Midbrain (tissue), 1 donor: ENCODE data around the gene MTHFD1.
A peak's percentile ranks its signal among the peaks of the same experiment; 100 is the strongest.

Experiments used
- DNase-seq: peaks from one replicate; lab custom pipeline; 2025; lab: John Stamatoyannopoulos, UW

Gene MTHFD1

GRCh38 chr14:64495252-64495651 is 107.1 kb downstream of the MTHFD1 start:
- DNase-seq, result no peak

DNA sequence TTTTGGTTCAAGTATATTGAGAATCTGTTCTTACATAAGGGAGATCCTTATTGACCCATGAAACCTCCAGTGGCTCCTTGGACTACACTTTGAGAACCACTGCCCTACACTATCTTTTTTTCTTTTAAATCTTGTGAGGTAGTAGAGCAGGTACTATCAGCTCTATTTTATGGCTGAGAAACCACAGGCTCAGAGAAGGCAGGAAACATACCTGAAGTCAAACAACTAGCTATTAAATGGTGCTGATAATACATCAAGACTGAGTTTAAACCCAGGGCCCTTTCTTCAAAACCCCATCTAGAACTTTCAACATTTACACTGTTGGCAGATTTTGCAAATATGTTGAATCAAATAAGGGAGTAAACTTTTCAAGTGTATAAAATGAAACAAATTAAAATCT is 108.6 kb downstream of the MTHFD1 start:
- no peak for DNase-seq

DNA sequence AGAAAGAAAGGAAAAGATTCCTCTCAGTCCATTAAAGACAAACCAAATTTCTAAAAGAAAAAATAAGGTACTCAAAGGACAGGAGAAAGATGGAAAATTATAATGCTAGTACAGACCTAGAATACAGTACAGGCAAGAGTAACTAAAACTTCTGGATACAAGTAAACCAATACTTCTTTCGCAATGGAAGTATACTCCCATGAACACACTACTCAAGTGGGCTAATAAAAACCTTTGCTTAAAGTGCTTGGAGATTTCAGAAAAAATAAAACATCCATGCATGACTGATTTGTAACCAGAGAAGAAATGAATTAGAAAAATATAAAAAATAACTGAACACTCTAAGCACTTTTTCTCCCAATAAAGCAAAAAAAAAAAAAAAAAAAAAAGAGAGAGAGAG is 111.9 kb downstream of the MTHFD1 start:
- no peak for DNase-seq

DNA sequence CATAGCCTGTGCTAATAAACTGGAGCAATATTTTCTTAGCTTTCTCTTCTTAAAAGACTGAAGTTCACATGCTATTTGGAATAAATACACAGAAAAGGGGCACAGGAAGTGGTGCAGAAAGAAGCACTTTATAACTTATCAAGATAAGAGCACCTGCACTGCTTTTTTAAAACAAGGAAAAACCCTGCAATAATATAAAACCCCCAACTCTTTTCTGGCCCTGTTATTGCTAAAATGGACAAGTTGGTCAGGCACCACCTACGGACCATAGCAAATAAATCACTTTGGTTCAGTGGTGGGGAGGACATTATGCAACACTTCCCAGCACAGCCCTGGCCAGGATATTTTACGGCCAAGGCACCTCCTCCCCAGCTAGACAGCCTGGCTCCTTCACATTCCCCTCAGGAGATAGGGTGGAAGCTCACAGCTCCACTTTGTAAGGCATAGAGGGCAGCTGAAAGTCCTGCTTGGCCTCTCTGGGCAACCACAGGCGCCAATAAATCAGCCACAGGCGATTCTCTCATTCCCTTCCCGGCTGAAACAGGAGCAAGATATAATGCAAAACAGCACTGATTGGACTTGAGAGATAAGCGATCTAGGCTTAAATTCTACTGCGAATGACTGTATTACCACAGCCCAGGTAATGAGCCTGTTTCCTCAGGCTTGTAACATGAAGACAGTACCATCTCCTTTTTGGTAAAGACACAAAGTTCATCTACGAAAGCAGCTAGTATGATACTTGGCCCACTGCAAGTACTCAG is 113.4 kb downstream of the MTHFD1 start:
- no peak for DNase-seq

DNA sequence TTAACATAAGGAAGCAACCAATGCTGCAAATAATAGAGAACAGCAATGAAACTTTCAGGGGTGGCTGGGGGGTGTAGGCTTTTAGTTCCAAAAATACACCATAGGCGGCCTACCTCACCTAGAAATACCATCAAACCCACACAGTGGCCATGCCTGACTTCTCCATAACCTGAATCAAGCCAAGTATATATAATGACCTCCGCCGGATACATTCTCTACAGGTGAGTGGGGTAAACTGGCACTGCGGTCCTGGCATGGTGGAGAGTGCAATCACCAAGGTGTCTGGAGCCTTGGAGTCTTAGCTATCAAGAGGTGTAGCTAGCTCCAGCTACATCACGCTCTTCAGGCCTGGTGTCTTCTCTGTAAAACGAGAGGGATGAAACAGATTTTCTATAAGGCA is 114.3 kb downstream of the MTHFD1 start:
- no peak for DNase-seq

DNA sequence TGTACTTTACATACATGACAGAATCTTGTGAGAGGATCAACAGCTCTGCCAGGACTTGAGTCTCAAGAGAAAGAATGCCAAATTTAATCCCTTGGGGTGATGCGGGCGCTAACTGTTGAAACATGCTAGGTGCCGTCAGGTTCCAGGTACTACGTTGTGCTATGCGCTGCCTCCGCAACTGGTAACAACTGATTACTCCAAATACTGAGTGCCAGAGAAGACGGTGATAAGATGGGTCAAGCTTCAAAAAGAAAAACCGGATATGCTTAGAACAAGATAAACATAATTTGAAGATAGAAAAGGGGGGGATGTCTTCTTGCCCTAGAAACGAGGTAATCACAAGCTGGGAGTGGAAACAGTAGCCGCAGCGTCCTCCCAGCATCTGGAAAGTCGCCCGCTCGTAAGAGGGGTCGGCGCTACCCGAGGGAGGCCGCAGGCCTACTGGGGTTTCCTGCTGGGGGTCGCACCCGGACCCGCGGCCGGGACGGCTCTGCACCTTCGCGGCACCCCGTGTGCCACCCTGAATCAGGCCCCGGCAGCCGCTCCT is 114.8 kb downstream of the MTHFD1 start:
- no peak for DNase-seq

DNA sequence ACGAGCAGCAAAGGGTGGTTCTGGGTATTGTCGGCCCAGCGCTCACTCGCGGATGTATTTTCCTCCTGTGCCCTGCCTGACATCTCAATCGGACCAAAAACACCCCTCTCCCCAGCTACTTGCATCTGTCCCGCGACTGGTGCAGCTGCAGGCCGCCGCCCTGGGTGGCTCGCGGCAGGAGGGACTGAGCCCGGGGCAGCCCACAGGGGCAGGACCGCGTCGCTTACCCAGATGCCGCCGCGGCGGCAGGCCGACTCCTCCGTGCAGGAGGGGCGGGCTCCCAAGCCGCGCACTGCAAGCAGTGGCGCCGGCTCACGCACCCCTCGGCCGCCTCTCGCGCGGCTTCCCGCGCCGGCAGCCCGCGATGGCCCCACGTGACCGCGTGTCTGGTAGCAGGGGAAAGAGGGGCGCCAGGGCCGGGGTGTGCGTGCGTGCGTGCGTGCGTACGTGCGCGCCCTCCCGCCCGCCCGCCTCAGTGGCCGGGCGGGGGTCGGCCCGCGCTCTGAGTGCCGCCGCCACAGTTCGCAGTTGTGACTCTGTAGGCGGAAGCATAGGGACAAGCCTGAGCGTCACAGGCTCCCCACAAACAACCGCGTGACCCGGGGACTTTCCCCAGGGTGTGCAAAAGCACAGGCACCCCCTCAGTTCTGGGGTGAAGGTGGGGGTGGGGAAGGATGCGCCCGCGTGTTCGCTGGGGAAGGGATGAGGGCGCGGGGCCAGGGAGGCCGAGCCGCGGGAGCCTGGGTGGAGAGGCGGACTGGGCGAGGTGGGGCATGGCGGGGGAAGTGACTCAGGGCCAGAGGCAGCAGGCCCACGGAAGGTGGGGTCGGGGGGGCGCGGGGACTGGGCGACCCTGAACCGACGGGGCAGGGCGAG is 115.5 kb downstream of the MTHFD1 start, which contains the start of gene ZBTB25:
Gene ZBTB25 (minus strand): TSS at position 405 of the 876 bp plus-strand sequence. CDS start 13,305 bp downstream, outside the sequence.
- DNase-seq, result peak; percentile 91

GRCh38 chr14:64504310-64504896 is 116.2 kb downstream of the MTHFD1 start, which contains the start of gene ZBTB1:
ZBTB1 (plus strand) TSS chr14:64504770; CDS start chr14:64521505, 16,735 bp downstream.
- DNase-seq, result peak; percentile 86

GRCh38 chr14:64504897-64505794 is 117.0 kb downstream of the MTHFD1 start:
- peak; percentile 89 for DNase-seq

DNA sequence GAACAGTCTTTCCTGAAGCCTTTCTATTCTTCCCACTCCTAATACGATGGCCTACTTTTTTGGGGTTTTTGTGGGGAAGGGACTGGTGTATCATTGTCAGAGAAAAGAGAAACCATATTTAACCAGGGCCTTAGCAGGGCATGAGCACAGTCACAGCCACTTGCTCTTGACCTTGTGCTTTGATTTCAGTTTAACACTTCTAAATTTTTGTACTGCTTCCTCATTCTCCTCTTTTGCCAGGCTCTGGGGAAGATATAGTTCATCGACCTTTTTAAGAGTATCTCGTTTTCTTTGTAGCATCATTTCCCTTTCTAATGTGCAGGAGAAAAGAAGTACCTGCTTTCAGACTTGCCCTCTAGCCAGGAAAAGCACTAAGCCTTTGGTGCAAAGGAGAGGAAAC is 118.6 kb downstream of the MTHFD1 start:
- DNase-seq, result no peak

DNA sequence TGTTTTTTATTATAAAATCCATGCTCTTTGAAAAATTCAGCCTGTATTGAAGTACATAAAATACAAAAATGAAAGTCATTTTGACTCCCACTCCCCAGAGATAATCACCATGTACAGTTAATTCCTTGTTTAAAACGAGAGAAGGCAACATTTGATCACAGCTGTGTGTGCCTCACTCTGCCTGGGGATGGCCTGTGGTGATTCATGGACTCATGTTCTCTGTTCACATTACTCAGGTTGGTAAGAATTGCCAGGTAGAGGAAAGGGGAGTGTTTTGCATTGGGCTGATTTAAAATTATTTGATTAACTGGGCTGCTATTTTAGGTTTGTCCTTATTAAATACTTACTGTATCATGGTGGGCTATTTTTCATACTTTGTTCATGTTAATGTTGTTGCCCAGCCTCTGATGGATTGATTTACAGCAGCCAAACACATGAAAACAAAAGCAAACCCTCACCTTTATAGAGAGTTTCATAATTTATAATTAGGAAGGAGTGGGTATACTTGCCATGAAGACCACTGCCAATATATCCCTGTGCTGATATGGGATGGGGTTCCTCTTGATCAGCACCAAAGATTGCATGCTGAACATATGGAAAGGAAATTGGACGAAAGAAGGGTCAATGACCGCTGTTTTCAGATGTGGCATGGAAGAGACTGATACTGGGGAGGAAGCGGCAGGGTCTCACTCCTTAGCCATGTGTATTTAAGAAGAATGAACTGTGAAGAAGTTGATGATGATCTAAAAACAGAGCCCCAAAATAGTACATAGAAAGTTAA is 119.4 kb downstream of the MTHFD1 start:
- no peak for DNase-seq

GRCh38 chr14:64508215-64508776 is 120.1 kb downstream of the MTHFD1 start:
- DNase-seq, result no peak

- DNase-seq, result no peak
Measured at GRCh38 chr14:64509036-64509435, 120.9 kb downstream of the MTHFD1 start.
